Colonic mucosa (tissue), 4 donors: Measurements from ENCODE around the gene DAAM2. TPM values are rescaled to one million over a fixed set of nuclear protein-coding genes. Genes with fewer than 3 reads are reported as not detected.

Experiments
- DNase-seq: peaks from one replicate; pipeline ENCODE4 v3.0.0-alpha.2; 2020
- H3K27ac ChIP-seq: fragments of 200-600 bp; one replicate; pipeline ENCODE4 v1.8.0; 2021
- H3K27me3 ChIP-seq: fragments of 200-600 bp; one replicate; pipeline ENCODE4 v1.8.0; 2021
- H3K36me3 ChIP-seq: fragments of 200-600 bp; one replicate; pipeline ENCODE4 v1.8.0; 2021
- H3K4me1 ChIP-seq: fragments of 200-600 bp; one replicate; pipeline ENCODE4 v1.8.0; 2021; ENCODE audit warnings: mild to moderate bottlenecking
- H3K4me3 ChIP-seq: fragments of 200-600 bp; one replicate; pipeline ENCODE4 v1.8.0; 2021
- H3K9ac ChIP-seq, 2 donors: one replicate each; pipeline ENCODE4 v1.7.0; 2013; ENCODE audit warnings: control low read depth in 2 of 2, low read depth in 2 of 2, low read length in 2 of 2
- H3K9me3 ChIP-seq: fragments of 200-600 bp; one replicate; pipeline ENCODE4 v1.8.0; 2021
- intact Hi-C: fragments of 100-400 bp; cut with DNase I; formaldehyde crosslinking; loops from one replicate; pipeline ENCODE4 v1.14.1; 2022
- total RNA-seq, 2 donors: library from RNA; stranded (reverse); fragmentation: NEBNext Ultra II Directional in 1 of 2; extraction: Animal tissue kit (Norgen Biotek cat#: 25700) in 1 of 2; gene quantifications; one replicate each; pipeline ENCODE4 v1.2.1, GENCODE V29; 2021
- TF ChIP-seq, protein P1 (sequence below): fragments of 200-600 bp; IDR thresholded peaks from one replicate; pipeline ENCODE4 v1.8.0; 2022; ENCODE audit warnings: antibody characterized with exemption, mild to moderate bottlenecking
- donor health status: healthy.
- donor health status: DM: no; HTN: no; CAD: no.
- donor health status: DM: no; HTN: no; CAD: no.

Gene DAAM2
- total RNA-seq, 2 donors from 2014 or later, result 3.6 to 6.9 TPM

- DNase-seq, result no peak
- intact Hi-C loops, result no loop called here
- H3K27me3 ChIP-seq, result no peaks in the 10 kb centered on the region
- no peak overlapping the region for H3K4me3 ChIP-seq
- TF ChIP-seq, protein P1, sequence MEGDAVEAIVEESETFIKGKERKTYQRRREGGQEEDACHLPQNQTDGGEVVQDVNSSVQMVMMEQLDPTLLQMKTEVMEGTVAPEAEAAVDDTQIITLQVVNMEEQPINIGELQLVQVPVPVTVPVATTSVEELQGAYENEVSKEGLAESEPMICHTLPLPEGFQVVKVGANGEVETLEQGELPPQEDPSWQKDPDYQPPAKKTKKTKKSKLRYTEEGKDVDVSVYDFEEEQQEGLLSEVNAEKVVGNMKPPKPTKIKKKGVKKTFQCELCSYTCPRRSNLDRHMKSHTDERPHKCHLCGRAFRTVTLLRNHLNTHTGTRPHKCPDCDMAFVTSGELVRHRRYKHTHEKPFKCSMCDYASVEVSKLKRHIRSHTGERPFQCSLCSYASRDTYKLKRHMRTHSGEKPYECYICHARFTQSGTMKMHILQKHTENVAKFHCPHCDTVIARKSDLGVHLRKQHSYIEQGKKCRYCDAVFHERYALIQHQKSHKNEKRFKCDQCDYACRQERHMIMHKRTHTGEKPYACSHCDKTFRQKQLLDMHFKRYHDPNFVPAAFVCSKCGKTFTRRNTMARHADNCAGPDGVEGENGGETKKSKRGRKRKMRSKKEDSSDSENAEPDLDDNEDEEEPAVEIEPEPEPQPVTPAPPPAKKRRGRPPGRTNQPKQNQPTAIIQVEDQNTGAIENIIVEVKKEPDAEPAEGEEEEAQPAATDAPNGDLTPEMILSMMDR, result no peak
- H3K9ac ChIP-seq, result no peak overlapping the region
- H3K4me1 ChIP-seq, result no peaks in the 10 kb centered on the region
- H3K9me3 ChIP-seq, result no peaks in the 10 kb centered on the region
- no peak overlapping the region for H3K27ac ChIP-seq
- no peaks in the 10 kb centered on the region for H3K36me3 ChIP-seq
Measured at GRCh38 chr6:39831701-39832100, 39.5 kb downstream of the DAAM2 start.

GRCh38 chr6:39834278-39834677, 42.1 kb downstream of the DAAM2 start:
- Histone ChIP-seq H3K36me3 (no peaks in the 10 kb centered on the region), H3K4me3 (no peak overlapping the region), H3K27ac (no peak overlapping the region), H3K9ac (no peak overlapping the region), H3K4me1 (no peaks in the 10 kb centered on the region), H3K9me3 (no peaks in the 10 kb centered on the region), H3K27me3 (no peaks in the 10 kb centered on the region)
- intact Hi-C loops, result no loop called here
- TF ChIP-seq, protein P1, result no peak
- no peak for DNase-seq

GRCh38 chr6:39834866-39835265, 42.7 kb downstream of the DAAM2 start:
- Histone ChIP-seq H3K27me3 (no peaks in the 10 kb centered on the region), H3K9ac (no peak overlapping the region), H3K4me1 (no peaks in the 10 kb centered on the region), H3K4me3 (no peak overlapping the region), H3K36me3 (no peaks in the 10 kb centered on the region), H3K27ac (no peak overlapping the region), H3K9me3 (no peaks in the 10 kb centered on the region)
- no peak for DNase-seq
- TF ChIP-seq, protein P1, result no peak
- intact Hi-C loops, result no loop called here

DNA sequence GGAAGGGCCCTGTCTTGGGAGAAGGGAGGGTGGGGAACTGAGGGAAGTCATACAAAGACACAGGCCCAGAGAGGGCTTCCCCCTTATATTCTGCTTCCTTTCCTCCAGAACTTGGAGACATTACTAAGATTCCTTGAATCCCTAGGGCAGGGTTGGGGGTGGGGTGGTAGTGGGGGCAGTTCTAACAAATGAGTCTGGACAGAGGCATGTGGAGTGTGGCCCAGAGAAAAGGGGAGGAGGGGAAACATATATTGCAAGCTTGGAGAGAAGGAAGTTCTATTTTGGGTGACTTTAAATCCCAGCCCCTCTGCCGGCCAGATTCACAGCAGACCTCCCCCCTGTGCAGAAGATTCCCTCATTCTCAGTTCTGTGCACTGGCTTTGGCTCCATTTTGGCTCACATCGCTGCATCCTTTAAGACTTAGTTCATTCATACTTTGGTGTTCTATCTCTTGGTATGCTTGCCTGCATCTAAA, 43.7 kb downstream of the DAAM2 start:
- Histone ChIP-seq H3K9me3 (no peaks in the 10 kb centered on the region), H3K27me3 (no peaks in the 10 kb centered on the region), H3K4me3 (no peak overlapping the region), H3K9ac (no peak overlapping the region), H3K27ac (no peak overlapping the region), H3K4me1 (no peaks in the 10 kb centered on the region), H3K36me3 (no peaks in the 10 kb centered on the region)
- intact Hi-C loops, result no loop called here
- no peak for DNase-seq
- TF ChIP-seq, protein P1, result no peak

- no peak overlapping the region for H3K4me3 ChIP-seq
- no peaks in the 10 kb centered on the region for H3K4me1 ChIP-seq
- no peak overlapping the region for H3K9ac ChIP-seq
- no peaks in the 10 kb centered on the region for H3K36me3 ChIP-seq
- no peak for DNase-seq
- H3K9me3 ChIP-seq, result no peaks in the 10 kb centered on the region
- no peaks in the 10 kb centered on the region for H3K27me3 ChIP-seq
- no peak overlapping the region for H3K27ac ChIP-seq
- intact Hi-C loops, result no loop called here
- TF ChIP-seq, protein P1, result no peak
Measured at GRCh38 chr6:39836606-39837005, 44.4 kb downstream of the DAAM2 start.
